Keratinocyte (primary cell): ENCODE measurements around the gene NECAB3. TPM values are rescaled to one million over a fixed set of nuclear protein-coding genes. Genes with fewer than 3 reads are reported as not detected.

Experiments used
- DNase-seq: peaks from one replicate; pipeline ENCODE4 v3.0.0-alpha.2; 2011; ENCODE audit warnings: low read depth, missing footprints, low spot score
- FAIRE-seq: peaks from 2 replicates; lab custom pipeline; 2011; peaks lifted over from hg19 to GRCh38; lab: Jason Lieb, UNC
- H2AFZ ChIP-seq: 2 replicates; pipeline ENCODE4 v1.6.0; 2012; ENCODE audit warnings: low read length, control low read depth, inconsistent platforms; ENCODE audit not compliant: control insufficient read depth
- H3K27ac ChIP-seq: 2 replicates; pipeline ENCODE4 v1.5.1; 2011; ENCODE audit warnings: low read length; ENCODE audit not compliant: control insufficient read depth, insufficient read depth
- H3K27me3 ChIP-seq: 3 replicates; pipeline ENCODE4 v1.6.0; 2011; ENCODE audit warnings: low read length; ENCODE audit not compliant: control insufficient read depth, insufficient read depth; ENCODE audit errors: extremely low read depth
- H3K36me3 ChIP-seq, 2 experiments: 2 replicates in 1 of 2; 3 replicates in 1 of 2; pipeline ENCODE4 v1.5.1; 2011; ENCODE audit warnings: low read length in 2 of 2, mild to moderate bottlenecking in 1 of 2; ENCODE audit not compliant: control insufficient read depth in 2 of 2, insufficient read depth in 2 of 2; ENCODE audit errors: extremely low read depth in 1 of 2
- H3K4me1 ChIP-seq: 3 replicates; pipeline ENCODE4 v1.5.1; 2011; ENCODE audit warnings: low read length; ENCODE audit not compliant: control insufficient read depth, insufficient read depth; ENCODE audit errors: extremely low read depth
- H3K4me2 ChIP-seq: 3 replicates; pipeline ENCODE4 v1.6.0; 2011; ENCODE audit warnings: low read depth, low read length; ENCODE audit not compliant: control insufficient read depth, insufficient read depth; ENCODE audit errors: extremely low read depth
- H3K4me3 ChIP-seq, 3 experiments: fragments of 200-600 bp in 1 of 3; sonication (generic) in 1 of 3; 2 replicates in 2 of 3; 3 replicates in 1 of 3; pipeline ENCODE4 v1.5.1; 2011 to 2016; ENCODE audit warnings: low read length in 3 of 3, mild to moderate bottlenecking in 3 of 3, control low read depth in 2 of 3, inconsistent platforms in 1 of 3, low read depth in 1 of 3, mixed read lengths in 1 of 3, mixed run types in 1 of 3, moderate library complexity in 1 of 3; ENCODE audit not compliant: control insufficient read depth in 2 of 3, insufficient read depth in 2 of 3; ENCODE audit errors: extremely low read depth in 1 of 3
- H3K79me2 ChIP-seq: 2 replicates; pipeline ENCODE4 v1.6.0; 2012; ENCODE audit warnings: low read length; ENCODE audit not compliant: control insufficient read depth, insufficient read depth
- H3K9ac ChIP-seq: 3 replicates; pipeline ENCODE4 v1.6.0; 2011; ENCODE audit warnings: low read length; ENCODE audit not compliant: control insufficient read depth, insufficient read depth; ENCODE audit errors: extremely low read depth
- H3K9me1 ChIP-seq: 3 replicates; pipeline ENCODE4 v1.6.0; 2011; ENCODE audit warnings: low read length; ENCODE audit not compliant: control insufficient read depth, insufficient read depth; ENCODE audit errors: extremely low read depth
- H3K9me3 ChIP-seq: 2 replicates; pipeline ENCODE4 v1.5.1; 2012; ENCODE audit warnings: low read depth, low read length; ENCODE audit not compliant: control insufficient read depth
- H4K20me1 ChIP-seq: 3 replicates; pipeline ENCODE4 v1.6.0; 2011; ENCODE audit warnings: low read length; ENCODE audit not compliant: control insufficient read depth, insufficient read depth; ENCODE audit errors: extremely low read depth
- CTCF ChIP-seq, 3 experiments: IDR thresholded peaks in 1 of 3; conservative IDR thresholded peaks in 1 of 3; optimal IDR thresholded peaks in 1 of 3; 2 replicates in 2 of 3; 3 replicates in 1 of 3; pipeline versions ENCODE3 to v1.5.1; 2011; ENCODE audit warnings: low read length in 3 of 3, mild to moderate bottlenecking in 3 of 3, moderate library complexity in 2 of 3, control low read depth in 1 of 3, inconsistent platforms in 1 of 3; ENCODE audit not compliant: insufficient read depth in 2 of 3; ENCODE audit errors: extremely low read depth in 1 of 3
- EZH2 ChIP-seq: IDR thresholded peaks from one replicate; pipeline ENCODE4 v1.6.1; 2012; ENCODE audit warnings: inconsistent platforms, mild to moderate bottlenecking, low read length, moderate library complexity
- dilution Hi-C: fragments of 300-500 bp; cut with MboI; formaldehyde crosslinking; loops from one replicate; pipeline ENCODE4 v1.7.0; 2020; ENCODE audit warnings: low sequenced_read_pairs; ENCODE audit not compliant: extremely low pct_ligation_motif_present
- polyA plus RNA-seq, 5 experiments: library from polyadenylated mRNA; depleted of rRNA in 3 of 5; stranded (reverse) in 3 of 5; stranded (forward) in 1 of 5; unstranded in 1 of 5; fragments of >200 nt; gene quantifications; 1 replicate in 1 of 5; 2 replicates in 3 of 5; 3 replicates in 1 of 5; pipeline versions ENCODE4 v1.2.1 to v1.2.3, GENCODE V29; 2011 to 2012; ENCODE audit warnings: missing spikeins in 2 of 5, low read depth in 1 of 5, low replicate concordance in 1 of 5

NECAB3 gene
- polyA plus RNA-seq, 1 donor (not counting 4 experiments of a cell fraction or from before 2014, with no cell fraction given): 4.6 TPM

- Histone ChIP-seq H3K9me1 (peaks cover 7% of the 10 kb centered on the region), H3K9me3 (no peaks in the 10 kb centered on the region), H3K4me3 (no peak overlapping the region), H3K36me3 (peaks cover 5 to 21% of the 10 kb centered on the region in 2 experiments), H3K27me3 (no peaks in the 10 kb centered on the region), H2AFZ (no peak overlapping the region), H3K4me2 (no peak overlapping the region), H3K27ac (no peak overlapping the region), H3K79me2 (no peaks in the 10 kb centered on the region), H3K4me1 (peaks cover 19% of the 10 kb centered on the region), H4K20me1 (peaks cover 3% of the 10 kb centered on the region), H3K9ac (no peak overlapping the region)
- DNase-seq (no peak), FAIRE-seq (no peak)
- dilution Hi-C loops: no loop called here
- TF ChIP-seq EZH2 (no peak), CTCF (optimal IDR thresholded peaks at IDR 0.05 in 1 of 3, IDR thresholded peaks at IDR 0.05 in 1 of 3, conservative IDR thresholded peaks at IDR 0.05 in 1 of 3; ENCODE audit: extremely low read depth in 1 of 3, insufficient read depth in 2 of 3, low read length in 3 of 3) (no peak)
These were observed 29.2 kb downstream of the NECAB3 start for GRCh38 chr20:33645072-33645358.

- Histone ChIP-seq H3K27me3 (no peaks in the 10 kb centered on the region), H4K20me1 (peaks cover 3% of the 10 kb centered on the region), H2AFZ (no peak overlapping the region), H3K4me2 (no peak overlapping the region), H3K9ac (no peak overlapping the region), H3K27ac (no peak overlapping the region), H3K4me3 (no peak overlapping the region), H3K79me2 (no peaks in the 10 kb centered on the region), H3K4me1 (peaks cover 19% of the 10 kb centered on the region), H3K9me3 (no peaks in the 10 kb centered on the region), H3K36me3 (peaks cover 5 to 25% of the 10 kb centered on the region in 2 experiments), H3K9me1 (peaks cover 7% of the 10 kb centered on the region)
- DNase-seq (no peak), FAIRE-seq (no peak)
- TF ChIP-seq CTCF (optimal IDR thresholded peaks at IDR 0.05 in 1 of 3, IDR thresholded peaks at IDR 0.05 in 1 of 3, conservative IDR thresholded peaks at IDR 0.05 in 1 of 3; ENCODE audit: extremely low read depth in 1 of 3, insufficient read depth in 2 of 3, low read length in 3 of 3) (no peak), EZH2 (no peak)
- dilution Hi-C loops: no loop called here
These were observed 29.7 kb downstream of the NECAB3 start for GRCh38 chr20:33644313-33645071.
